NCI-H345 (cell line): Measurements from ENCODE around the gene IKBKE.

Source experiments
- DNase-seq: peaks from one replicate; lab custom pipeline; 2025; lab: John Stamatoyannopoulos, UW

IKBKE gene

DNA sequence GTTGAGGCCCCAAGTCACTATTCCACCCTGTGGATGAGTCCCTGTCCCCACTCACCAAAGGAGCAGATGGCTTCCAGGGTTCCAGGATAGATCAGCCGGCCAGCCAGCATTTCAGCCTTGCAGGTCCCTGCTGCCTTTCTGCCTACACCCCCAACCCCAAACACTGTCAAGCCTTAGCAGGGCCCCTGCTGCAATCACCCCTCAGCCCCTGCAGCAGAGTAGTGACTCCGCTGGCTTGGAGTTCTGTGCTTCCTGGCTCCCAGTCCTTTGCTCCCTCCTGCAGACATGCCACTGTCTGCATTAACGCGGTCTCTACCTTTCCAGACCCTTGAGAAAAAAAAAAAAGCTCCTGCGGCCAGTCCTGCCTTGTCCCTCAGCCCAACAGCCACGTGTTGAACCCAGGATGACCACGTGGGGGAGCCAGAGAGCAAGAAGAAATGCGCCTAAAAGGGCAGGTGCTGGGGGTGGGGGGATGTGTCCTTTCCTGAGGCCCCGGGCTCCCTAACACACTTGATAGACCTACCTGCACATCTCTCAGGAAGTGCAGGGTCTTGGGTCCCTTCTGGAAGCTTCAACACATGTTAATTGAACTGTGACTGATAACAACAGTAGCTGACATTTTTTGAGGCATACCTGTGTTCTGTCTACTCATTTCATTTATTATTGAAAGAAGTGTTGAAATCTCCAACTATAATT lies 74.4 kb downstream of the IKBKE start:
- peak; percentile 67 for DNase-seq

DNA sequence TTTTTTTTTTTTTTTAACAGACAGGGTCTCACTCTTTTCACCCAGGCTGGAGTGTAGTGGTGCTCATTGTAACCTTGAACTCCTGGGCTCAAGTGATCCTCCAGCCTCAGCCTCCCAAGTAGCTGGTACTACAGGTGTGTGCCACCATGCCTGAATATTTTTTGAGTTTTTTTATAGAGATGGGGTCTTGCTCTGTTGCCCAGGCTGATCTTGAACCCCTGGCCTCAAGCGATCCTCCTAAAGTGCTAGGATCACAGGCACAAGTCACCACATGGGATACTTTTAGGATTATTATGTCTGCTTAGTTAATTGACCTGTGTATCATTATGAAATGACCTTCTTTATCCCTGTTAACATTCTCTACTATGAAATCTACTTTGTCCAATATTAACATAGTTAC lies 75.1 kb downstream of the IKBKE start:
- DNase-seq, result no peak
